NCI-H345 (cell line): ENCODE results near the gene CECR2.
A peak's percentile ranks its signal among the peaks of the same experiment; 100 is the strongest.
"Not testable (repeated sequence)": the region's sequence is repeated elsewhere in the genome, so short reads cannot be mapped to it uniquely, and the experiment has no call there.

Experiments
- DNase-seq: peaks from one replicate; lab custom pipeline; 2025; lab: John Stamatoyannopoulos, UW

The CECR2 gene

GRCh38 chr22:17402293-17402692 lies 33.0 kb downstream of the CECR2 start:
- DNase-seq = no peak

DNA sequence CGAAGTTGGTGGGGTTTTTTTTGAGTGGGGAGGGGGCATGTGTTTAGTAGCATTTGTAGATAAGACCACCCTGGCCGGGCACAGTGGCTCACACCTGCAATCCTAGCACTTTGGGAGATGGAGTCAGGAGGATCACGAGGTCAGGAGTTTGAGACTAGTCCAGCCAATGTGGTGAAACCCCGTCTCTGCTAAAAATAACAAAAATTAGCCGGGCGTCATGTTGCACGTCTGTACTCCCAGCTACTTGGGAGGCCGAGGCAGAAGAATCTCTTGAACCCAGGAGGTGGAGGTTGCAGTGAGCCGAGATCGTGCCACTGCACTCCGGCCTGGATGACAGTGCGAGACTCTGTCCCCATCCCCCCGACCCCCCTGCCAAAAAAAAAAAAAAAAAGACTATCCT lies 34.6 kb downstream of the CECR2 start:
- DNase-seq = no peak

DNA sequence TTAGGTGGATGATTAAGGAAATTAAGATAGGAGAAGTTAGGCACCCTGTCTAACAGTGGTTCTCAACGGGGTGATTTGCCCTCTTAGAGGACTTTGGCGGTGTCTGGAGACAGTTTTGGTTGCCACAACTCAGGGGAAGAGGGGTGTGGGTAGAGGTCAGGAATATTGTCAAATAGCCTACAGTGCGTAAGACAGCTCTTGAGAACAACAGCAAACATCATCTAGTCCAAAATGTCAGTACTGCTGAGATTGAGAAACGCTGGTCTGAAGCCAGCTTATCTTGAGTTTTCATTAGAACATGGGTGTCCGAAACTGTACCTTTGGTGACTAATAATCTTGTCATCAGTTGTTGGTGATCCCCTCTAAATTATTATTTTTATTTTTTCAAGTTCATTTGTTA lies 38.4 kb downstream of the CECR2 start:
- no peak for DNase-seq

DNA sequence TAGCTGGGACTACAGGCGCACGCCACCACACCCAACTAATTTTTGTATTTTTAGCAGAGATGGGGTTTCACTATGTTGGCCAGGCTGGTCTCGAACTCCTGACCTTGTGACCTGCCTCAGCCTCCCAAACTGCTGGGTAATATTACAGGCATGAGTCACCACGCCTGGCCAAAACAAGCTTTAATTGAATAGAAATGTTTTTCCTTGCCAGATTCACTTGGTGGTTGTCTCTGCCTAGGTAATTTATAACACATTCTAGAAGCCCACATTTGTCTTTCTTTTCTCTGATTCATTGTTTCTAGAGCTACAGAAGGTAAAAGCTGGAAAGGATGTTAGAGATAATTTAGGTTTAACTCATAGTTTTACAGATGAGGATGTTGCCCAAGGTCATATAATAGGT lies 41.3 kb downstream of the CECR2 start:
- no peak for DNase-seq

DNA sequence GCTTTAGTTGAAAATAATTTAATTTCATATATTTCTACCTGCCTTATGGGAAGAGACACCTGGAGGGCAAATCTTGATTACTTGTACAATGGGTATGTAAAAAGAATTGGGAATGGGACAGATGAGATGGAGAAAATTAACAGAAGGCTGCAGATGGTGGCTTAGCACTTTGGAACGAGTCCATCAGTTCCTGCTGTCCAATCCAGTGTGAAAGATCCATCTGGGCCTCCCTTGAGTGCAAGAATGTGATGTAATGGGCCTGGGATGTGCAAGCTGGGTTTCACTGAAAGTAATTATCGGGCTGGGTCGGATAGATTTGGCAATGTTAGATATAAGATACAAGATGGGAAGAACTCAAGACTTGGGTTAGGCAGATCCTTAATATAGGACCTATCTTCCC lies 42.0 kb downstream of the CECR2 start:
- no peak for DNase-seq

DNA sequence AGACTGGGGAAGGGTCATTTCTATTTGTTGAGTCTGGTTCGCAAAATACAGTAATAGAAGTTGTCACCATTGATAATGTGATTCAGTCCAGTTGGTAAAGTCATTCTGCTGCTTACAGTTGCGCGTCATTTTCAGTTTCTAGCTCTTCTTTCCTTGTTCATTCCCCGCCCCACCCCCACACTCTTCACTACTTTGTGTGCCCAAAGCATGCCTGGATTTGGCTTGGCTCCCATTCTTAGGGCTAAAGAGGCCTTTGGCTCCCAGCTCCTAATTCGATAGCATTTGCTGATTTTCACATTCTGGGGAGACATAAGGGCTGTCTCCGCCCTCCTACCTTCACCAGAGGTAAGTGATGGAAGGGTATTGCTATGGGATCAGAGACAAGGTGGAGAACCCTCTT lies 43.0 kb downstream of the CECR2 start:
- DNase-seq = peak; percentile 6

DNA sequence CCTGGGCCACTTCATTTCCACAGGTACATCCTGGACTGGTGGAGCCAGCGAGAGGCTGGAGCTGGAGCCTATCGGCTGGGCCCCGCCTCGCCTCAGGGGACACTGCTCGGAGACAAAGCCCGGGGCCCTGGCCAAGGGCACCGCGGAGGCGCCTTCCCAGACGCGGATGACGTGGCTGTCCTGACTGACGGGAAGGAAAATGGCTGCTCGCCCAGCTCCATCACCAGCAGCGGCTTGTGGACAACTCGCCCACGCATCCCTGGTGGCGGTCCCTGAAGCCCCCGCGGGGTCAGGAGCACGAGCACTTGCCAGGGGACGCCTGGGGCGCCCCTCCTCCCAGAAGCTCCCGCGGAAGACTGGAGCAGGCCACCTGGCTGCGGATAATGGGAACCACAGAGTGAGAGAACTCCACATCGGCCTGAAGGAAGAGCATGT lies 49.6 kb downstream of the CECR2 start:
- no peak for DNase-seq

DNA sequence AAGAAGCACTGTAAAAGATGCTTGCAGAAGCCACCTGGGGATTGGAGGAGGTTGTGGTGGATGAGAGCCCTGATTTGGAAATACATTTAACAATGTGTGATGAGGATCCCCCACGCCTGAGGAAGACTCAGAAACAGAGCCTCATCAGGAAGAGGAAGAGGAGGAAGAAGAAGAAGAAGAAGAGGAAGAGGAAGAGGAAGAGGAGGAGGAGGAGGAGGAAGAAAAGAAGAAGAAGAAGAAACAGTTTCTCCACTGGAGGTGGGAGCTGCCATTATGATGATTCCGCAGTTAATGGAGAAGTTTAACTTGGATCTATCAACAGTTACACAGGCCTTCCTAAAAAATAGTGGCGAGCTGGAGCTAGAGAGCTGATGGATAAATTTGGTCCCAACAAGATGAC lies 50.1 kb downstream of the CECR2 start:
- no peak for DNase-seq

DNA sequence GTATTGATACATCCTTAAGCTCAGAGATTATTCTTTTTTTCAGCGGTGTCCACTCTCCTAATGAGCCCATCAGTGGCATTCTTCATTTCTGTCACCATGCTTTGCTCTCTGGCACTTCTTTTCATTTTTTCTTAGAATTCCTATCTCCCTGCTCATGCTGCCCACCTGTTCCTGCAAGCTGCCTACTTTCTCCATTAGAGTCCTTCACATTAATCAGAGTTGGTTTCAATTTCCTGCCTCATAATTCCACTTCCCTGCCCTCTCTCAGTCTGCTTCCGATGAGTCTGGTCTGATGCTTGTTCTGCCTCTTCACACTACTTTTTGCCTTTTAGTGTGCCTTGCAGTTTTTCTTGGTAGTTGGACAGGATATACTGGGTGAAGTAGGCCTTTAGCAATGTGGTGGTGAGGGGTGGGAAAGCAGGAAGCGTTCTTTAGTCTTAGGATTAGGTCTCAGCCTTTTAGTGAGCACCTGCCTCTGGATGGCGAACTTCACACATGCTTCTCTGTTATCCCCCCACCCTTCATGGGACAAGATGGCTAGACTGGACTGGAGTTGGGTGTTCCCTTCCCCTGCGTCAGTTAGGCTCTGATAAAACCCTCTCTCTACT lies 53.6 kb downstream of the CECR2 start:
- DNase-seq = no peak

DNA sequence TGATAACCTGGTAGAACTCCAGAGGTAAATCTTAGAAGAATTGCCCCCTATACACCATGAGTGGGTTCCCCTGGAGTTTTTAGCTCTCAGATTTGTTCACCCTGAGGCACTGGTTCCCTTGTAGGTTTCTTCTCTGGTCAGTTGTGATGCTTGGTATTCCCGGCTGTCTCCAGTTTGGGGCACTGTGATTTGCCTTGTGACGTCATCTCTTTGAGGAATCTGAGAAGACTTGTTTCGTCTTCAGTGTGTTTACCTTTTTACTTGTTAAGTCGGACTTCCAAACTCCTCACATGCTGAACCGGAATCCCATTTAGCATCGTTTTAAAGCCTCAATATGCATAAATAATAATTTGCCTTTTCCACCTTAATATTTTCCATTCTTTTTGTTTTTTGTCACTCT lies 54.4 kb downstream of the CECR2 start:
- no peak for DNase-seq

DNA sequence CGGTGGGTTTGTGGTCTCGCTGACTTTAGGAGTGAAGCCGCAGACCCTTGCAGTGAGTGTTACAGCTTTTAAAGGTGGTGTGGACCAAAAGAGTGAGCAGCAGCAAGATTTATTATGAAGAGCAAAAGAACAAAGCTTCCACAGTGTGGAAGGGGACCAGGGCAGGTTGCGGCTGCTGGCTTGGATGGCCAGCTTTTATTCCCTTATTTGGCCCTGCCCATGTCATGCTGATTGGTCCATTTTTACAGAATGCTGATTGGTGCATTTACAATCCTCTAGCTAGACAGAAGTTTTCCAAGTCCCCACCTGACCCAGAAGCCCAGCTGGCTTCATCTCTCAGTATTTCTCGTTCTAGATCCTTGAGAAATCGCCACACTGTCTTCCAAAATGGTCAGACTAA lies 58.3 kb downstream of the CECR2 start:
- DNase-seq = not testable (repeated sequence)

- no peak for DNase-seq
These were observed 60.3 kb downstream of the CECR2 start for GRCh38 chr22:17429516-17429915.

- no peak for DNase-seq
These were observed 61.2 kb downstream of the CECR2 start for GRCh38 chr22:17430412-17430811.

DNA sequence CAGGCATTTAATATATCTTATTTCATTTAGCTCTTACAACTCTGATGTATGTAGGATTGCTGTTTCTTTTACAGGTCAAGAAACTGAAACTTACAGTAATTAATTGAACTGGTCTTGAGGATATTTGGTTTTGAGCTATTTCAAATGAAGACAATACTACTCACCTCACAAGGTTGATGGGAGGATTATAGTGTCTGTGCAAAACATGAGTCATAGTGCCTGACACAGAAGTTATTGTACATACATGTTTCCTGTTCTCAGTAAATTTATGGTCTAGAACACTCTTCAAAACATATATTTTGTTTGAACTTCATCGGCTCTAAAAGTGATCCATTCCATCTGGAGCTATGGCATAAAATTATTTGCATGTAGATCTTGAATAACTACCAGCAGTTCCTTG lies 61.9 kb downstream of the CECR2 start:
- no peak for DNase-seq

DNA sequence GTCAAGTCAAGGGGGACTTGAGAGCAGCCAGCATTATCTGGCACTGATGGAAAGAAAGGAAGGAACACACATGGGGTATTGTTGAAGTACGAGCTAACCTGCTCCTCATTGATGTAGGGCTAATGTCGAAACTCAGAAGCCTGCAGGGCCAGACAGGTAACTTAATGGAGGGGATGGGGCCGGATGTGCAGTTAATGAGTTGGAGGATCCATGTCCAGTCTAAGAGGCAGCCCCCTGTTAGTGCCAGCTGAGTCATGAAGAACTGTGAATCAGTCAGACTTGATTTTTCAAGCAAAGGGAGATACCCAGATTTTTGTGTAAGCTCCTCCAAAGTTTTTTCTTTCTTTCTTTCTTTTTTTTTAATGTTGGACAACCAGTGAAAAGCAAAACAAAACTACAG lies 65.6 kb downstream of the CECR2 start:
- DNase-seq = no peak

DNA sequence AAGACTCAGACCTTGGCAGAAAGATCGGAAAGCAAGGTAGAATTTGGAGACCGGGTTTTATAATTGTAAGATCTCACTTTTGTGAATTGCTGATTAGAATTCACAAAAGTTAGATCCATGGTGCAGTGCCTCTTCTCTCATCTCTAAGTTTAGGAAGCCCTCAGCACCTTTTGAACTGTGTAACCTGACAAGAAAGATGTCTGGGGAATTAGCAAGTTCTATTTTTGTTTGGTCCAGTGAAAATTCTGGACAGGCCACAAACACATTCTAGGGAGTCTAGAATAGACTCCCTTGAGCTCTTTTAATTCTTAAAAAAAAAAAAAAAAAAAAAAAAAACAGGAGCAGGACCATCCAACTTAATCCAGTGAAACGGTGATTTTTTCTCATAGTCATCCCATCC lies 66.1 kb downstream of the CECR2 start:
- no peak for DNase-seq

DNA sequence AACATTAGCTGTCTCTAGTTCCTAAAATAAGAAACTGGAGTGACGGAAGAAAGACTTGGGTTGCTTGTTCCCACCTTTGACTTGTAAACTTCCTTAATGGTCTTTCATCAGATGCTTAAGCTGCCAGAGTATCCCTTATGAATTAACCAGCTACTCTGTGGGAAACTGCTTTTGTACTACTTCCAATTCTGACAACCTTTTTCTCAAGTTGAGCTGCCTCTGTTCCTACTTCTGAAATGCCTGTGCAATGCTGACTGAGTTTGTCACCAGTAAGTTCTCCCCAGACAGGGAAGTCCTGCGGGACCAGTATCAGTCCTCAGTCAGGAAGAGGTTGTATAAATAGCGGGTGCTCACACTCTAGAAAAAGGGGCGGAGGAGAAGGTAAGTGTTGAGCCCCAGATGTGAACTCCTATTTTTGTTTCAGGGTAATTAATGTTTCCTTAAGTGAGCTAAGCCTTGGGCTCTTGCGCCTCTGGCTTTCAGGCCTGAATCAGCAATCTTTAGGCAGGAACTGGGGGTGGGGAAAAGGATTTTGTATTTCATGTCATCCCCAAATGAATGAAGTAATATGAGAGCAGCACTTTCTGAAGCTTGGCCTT lies 67.2 kb downstream of the CECR2 start:
- DNase-seq = no peak

GRCh38 chr22:17436981-17437412 lies 67.7 kb downstream of the CECR2 start:
- DNase-seq = no peak

DNA sequence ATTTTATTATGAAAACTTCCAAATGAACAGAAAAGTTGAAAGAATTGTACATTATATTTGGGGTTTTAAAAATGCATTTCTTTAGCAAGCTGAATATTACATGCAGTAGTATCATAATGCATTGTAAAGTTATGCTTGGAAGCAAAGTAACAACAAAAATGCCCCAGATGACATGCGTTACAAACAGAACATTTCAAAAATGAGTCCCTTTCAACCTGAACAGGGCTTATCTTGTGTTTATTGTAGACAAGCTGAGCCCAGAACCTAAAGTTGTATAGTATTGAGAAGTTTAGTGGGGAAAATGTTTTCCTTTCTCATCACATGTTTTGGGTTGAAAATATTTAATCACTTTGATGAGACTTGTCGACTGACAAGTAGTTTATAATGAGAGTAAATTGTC lies 68.8 kb downstream of the CECR2 start:
- no peak for DNase-seq

- no peak for DNase-seq
These were observed 72.1 kb downstream of the CECR2 start for GRCh38 chr22:17441326-17441725.

- no peak for DNase-seq
These were observed 74.3 kb downstream of the CECR2 start for GRCh38 chr22:17443405-17444203.

DNA sequence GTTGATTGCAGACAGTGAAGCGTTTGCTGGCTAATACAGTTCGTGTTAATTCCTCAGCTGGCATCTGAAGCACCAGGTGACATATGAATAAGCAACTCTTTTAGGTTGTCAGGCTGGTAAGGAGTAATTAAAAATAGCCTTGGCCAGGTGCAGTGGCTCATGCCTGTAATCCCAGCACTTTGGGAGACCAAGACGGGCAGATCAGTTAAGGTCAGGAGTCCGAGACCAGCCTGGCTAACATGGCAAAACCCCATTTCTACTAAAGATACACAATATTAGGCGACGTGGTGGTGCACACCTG lies 74.9 kb downstream of the CECR2 start:
- no peak for DNase-seq

- no peak for DNase-seq
These were observed 77.4 kb downstream of the CECR2 start for GRCh38 chr22:17446698-17447097.

- DNase-seq = no peak
These were observed 82.1 kb downstream of the CECR2 start for GRCh38 chr22:17451316-17451715.
